NCI-H1694 (cell line): Measurements from ENCODE around the gene C2orf76.
A peak's percentile ranks its signal among the peaks of the same experiment; 100 is the strongest.
"Not testable (repeated sequence)": the region's sequence is repeated elsewhere in the genome, so short reads cannot be mapped to it uniquely, and the experiment has no call there.

Experiments used
- DNase-seq: peaks from one replicate; lab custom pipeline; 2025; lab: John Stamatoyannopoulos, UW

C2orf76 gene

GRCh38 chr2:119366649-119367471 lies at the start of gene C2orf76, which contains the start of gene DBI:
C2orf76 (minus strand) TSS chr2:119366834; CDS start chr2:119339959, 26,875 bp downstream.
DBI (plus strand) TSS chr2:119366977; CDS start chr2:119367052, 75 bp downstream.
- DNase-seq = peak; percentile 87

- DNase-seq = no peak
Measured at GRCh38 chr2:119415630-119416029, 49.0 kb upstream of the C2orf76 start.

GRCh38 chr2:119414894-119415293 lies 48.3 kb upstream of the C2orf76 start:
- no peak for DNase-seq

GRCh38 chr2:119409506-119409905 lies 42.9 kb upstream of the C2orf76 start:
- DNase-seq = no peak

- no peak for DNase-seq
Measured at GRCh38 chr2:119408221-119408619, 41.6 kb upstream of the C2orf76 start.

GRCh38 chr2:119407430-119408220 lies 41.0 kb upstream of the C2orf76 start:
- DNase-seq = peak; percentile 62

- no peak for DNase-seq
Measured at GRCh38 chr2:119405151-119405550, 38.5 kb upstream of the C2orf76 start.

- DNase-seq = not testable (repeated sequence)
Measured at GRCh38 chr2:119403618-119404017, 37.0 kb upstream of the C2orf76 start.

- DNase-seq = no peak
Measured at GRCh38 chr2:119402645-119403560, 36.3 kb upstream of the C2orf76 start.

GRCh38 chr2:119402106-119402505 lies 35.5 kb upstream of the C2orf76 start:
- no peak for DNase-seq

GRCh38 chr2:119397196-119397595 lies 30.6 kb upstream of the C2orf76 start:
- DNase-seq = no peak

- DNase-seq = no peak
Measured at GRCh38 chr2:119393971-119394748, 27.5 kb upstream of the C2orf76 start.

- peak; percentile 56 for DNase-seq
Measured at GRCh38 chr2:119389615-119390306, 23.1 kb upstream of the C2orf76 start.

GRCh38 chr2:119387381-119388129 lies 20.9 kb upstream of the C2orf76 start:
- DNase-seq = peak; percentile 14

GRCh38 chr2:119385466-119385865 lies 18.8 kb upstream of the C2orf76 start:
- DNase-seq = no peak

- no peak for DNase-seq
Measured at GRCh38 chr2:119384971-119385370, 18.3 kb upstream of the C2orf76 start.

GRCh38 chr2:119383410-119384140 lies 16.9 kb upstream of the C2orf76 start:
- peak; percentile 86 for DNase-seq

GRCh38 chr2:119378566-119378965 lies 11.9 kb upstream of the C2orf76 start:
- no peak for DNase-seq

GRCh38 chr2:119377993-119378345 lies 11.3 kb upstream of the C2orf76 start:
- DNase-seq = no peak
